HepG2 (cell line): ENCODE data around the gene ANAPC16. TPM values are rescaled to one million over a fixed set of nuclear protein-coding genes. Genes with fewer than 3 reads are reported as not detected.

Source experiments
- CHCHD3 ChIP-seq: sonication (generic); formaldehyde crosslinking; IDR thresholded peaks from 2 replicates; pipeline ENCODE4 v1.8.0; 2022; ENCODE audit warnings: mild to moderate bottlenecking, missing genetic modification reagents, moderate library complexity
- GMEB2 ChIP-seq: IDR thresholded peaks from 2 replicates; pipeline ENCODE4 v1.6.1; 2016; ENCODE audit warnings: missing biosample characterization, missing genetic modification reagents, low read depth
- HNRNPH1 ChIP-seq: fragments of 200-400 bp; formaldehyde crosslinking; optimal IDR thresholded peaks from 2 replicates; pipeline ENCODE3; 2017; ENCODE audit warnings: mild to moderate bottlenecking, low read depth, low read length
- IKZF1 ChIP-seq: fragments of 450-650 bp; IDR thresholded peaks from 2 replicates; pipeline ENCODE4 v1.7.1; 2016
- MTERF4 ChIP-seq: sonication (generic); formaldehyde crosslinking; IDR thresholded peaks from 2 replicates; pipeline ENCODE4 v1.8.0; 2023; ENCODE audit warnings: mild to moderate bottlenecking, missing genetic modification reagents
- PAF1 ChIP-seq: IDR thresholded peaks from 2 replicates; pipeline ENCODE4 v1.6.1; 2016; ENCODE audit warnings: missing genetic modification reagents, missing compliant biosample characterization
- SIX4 ChIP-seq: sonication (generic); formaldehyde crosslinking; IDR thresholded peaks from 2 replicates; pipeline ENCODE4 v1.4.0; 2020; ENCODE audit warnings: missing genetic modification reagents
- ZNF224 ChIP-seq: sonication (generic); formaldehyde crosslinking; IDR thresholded peaks from 2 replicates; pipeline ENCODE4 v1.5.0; 2020; ENCODE audit warnings: mild to moderate bottlenecking, missing genetic modification reagents
- ZNF550 ChIP-seq: sonication (generic); formaldehyde crosslinking; IDR thresholded peaks from 2 replicates; pipeline ENCODE4 v1.4.0; 2020; ENCODE audit warnings: mild to moderate bottlenecking, missing genetic modification reagents, borderline replicate concordance
- ZNF615 ChIP-seq: sonication (generic); formaldehyde crosslinking; IDR thresholded peaks from 2 replicates; pipeline ENCODE4 v1.5.0; 2020; ENCODE audit warnings: mild to moderate bottlenecking, missing genetic modification reagents, borderline replicate concordance
- ZNF616 ChIP-seq: sonication (generic); formaldehyde crosslinking; IDR thresholded peaks from 2 replicates; pipeline ENCODE4 v1.5.0; 2020; ENCODE audit warnings: low read depth, mild to moderate bottlenecking, missing genetic modification reagents
- ZSCAN25 ChIP-seq: sonication (generic); formaldehyde crosslinking; IDR thresholded peaks from 2 replicates; pipeline ENCODE4 v1.8.0; 2022; ENCODE audit warnings: mild to moderate bottlenecking, missing genetic modification reagents
- ZZZ3 ChIP-seq: sonication (generic); formaldehyde crosslinking; IDR thresholded peaks from 2 replicates; pipeline ENCODE4 v1.4.0; 2020; ENCODE audit warnings: missing genetic modification reagents, mild to moderate bottlenecking, borderline replicate concordance
- polyA plus RNA-seq, 8 experiments: library from polyadenylated mRNA; depleted of rRNA in 3 of 8; stranded (reverse) in 7 of 8; unstranded in 1 of 8; fragments of >200 nt; fragmentation: Illumina TruSeq in 4 of 8; extraction: Trizol in 4 of 8; gene quantifications; 2 replicates each; pipeline versions ENCODE4 v1.2.1 to v1.2.3, GENCODE V29; 2011 to 2016; ENCODE audit warnings: low read depth in 4 of 8, missing spikeins in 1 of 8, mixed read lengths in 1 of 8; ENCODE audit not compliant: insufficient read depth in 1 of 8
- total RNA-seq, 5 experiments: library from RNA; depleted of rRNA; stranded (reverse); fragments of >200 nt; fragmentation: Illumina TruSeq; extraction: Trizol; gene quantifications; 2 replicates each; pipeline ENCODE4 v1.2.3, GENCODE V29; 2016; ENCODE audit warnings: low read depth in 1 of 5
- TF ChIP-seq, protein P1 (sequence below): sonication (generic); formaldehyde crosslinking; IDR thresholded peaks from 2 replicates; pipeline ENCODE4 v1.8.1; 2023; ENCODE audit warnings: mild to moderate bottlenecking, inconsistent platforms, moderate library complexity, missing genetic modification reagents, borderline replicate concordance

Gene ANAPC16
- total and polyA plus RNA-seq, 2 of the 13 experiments (the other 11 are each of a cell fraction or from before 2014, with no cell fraction given): 74.8 to 89.4 TPM

DNA sequence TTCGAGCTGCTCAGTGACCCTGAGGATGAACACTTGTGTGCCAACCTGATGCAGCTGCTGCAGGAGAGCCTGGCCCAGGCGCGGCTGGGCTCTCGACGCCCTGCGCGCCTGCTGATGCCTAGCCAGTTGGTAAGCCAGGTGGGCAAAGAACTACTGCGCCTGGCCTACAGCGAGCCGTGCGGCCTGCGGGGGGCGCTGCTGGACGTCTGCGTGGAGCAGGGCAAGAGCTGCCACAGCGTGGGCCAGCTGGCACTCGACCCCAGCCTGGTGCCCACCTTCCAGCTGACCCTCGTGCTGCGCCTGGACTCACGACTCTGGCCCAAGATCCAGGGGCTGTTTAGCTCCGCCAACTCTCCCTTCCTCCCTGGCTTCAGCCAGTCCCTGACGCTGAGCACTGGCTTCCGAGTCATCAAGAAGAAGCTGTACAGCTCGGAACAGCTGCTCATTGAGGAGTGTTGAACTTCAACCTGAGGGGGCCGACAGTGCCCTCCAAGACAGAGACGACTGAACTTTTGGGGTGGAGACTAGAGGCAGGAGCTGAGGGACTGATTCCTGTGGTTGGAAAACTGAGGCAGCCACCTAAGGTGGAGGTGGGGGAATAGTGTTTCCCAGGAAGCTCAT, 59.0 kb downstream of the ANAPC16 start (continued):
- TF ChIP-seq MTERF4 (CRISPR knock-in tag) (no peak), CHCHD3 (CRISPR knock-in tag) (no peak), ZSCAN25 (CRISPR knock-in tag) (peak; percentile 69), ZNF616 (no peak), HNRNPH1 (no peak), PAF1 (CRISPR knock-in tag) (peak; percentile 94), GMEB2 (CRISPR knock-in tag) (no peak), SIX4 (no peak), ZZZ3 (CRISPR knock-in tag) (no peak), ZNF615 (CRISPR knock-in tag) (no peak; the same call in 1 of the 2 replicates), ZNF550 (CRISPR knock-in tag) (no peak), IKZF1 (no peak), ZNF224 (CRISPR knock-in tag) (no peak)
- TF ChIP-seq, protein P1, sequence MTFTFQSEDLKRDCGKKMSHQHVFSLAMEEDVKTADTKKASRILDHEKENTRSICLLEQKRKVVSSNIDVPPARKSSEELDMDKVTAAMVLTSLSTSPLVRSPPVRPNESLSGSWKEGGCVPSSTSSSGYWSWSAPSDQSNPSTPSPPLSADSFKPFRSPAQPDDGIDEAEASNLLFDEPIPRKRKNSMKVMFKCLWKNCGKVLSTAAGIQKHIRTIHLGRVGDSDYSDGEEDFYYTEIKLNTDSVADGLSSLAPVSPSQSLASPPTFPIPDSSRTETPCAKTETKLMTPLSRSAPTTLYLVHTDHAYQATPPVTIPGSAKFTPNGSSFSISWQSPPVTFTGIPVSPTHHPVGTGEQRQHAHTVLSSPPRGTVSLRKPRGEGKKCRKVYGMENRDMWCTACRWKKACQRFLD (CRISPR knock-in tag): no peak
